Kidney epithelial cell (primary cell): ENCODE results near the gene ASCL1. TPM values are rescaled to one million over a fixed set of nuclear protein-coding genes. Genes with fewer than 3 reads are reported as not detected.

Source experiments
- DNase-seq: peaks from one replicate; pipeline ENCODE4 v3.0.0-alpha.2; 2010; ENCODE audit warnings: low read depth
- H3K27me3 ChIP-seq: 2 replicates; pipeline ENCODE4 v1.6.0; 2011; ENCODE audit warnings: low read length; ENCODE audit not compliant: control insufficient read depth, insufficient read depth
- H3K36me3 ChIP-seq: 2 replicates; pipeline ENCODE4 v1.5.1; 2011; ENCODE audit warnings: low read length; ENCODE audit not compliant: control insufficient read depth, insufficient read depth
- H3K4me3 ChIP-seq: 2 replicates; pipeline ENCODE4 v1.5.1; 2011; ENCODE audit warnings: low read depth, mild to moderate bottlenecking, control low read depth, low read length
- total RNA-seq: library from RNA; depleted of rRNA; stranded (reverse); fragments of >200 nt; gene quantifications from 2 replicates; pipeline ENCODE4 v1.2.3, GENCODE V29; 2015
- TF ChIP-seq, protein P1 (sequence below): IDR thresholded peaks from 2 replicates; pipeline ENCODE4 v1.5.1; 2011; ENCODE audit warnings: mild to moderate bottlenecking, moderate library complexity, low read length, control low read depth, inconsistent platforms; ENCODE audit not compliant: insufficient read depth, poor library complexity, severe bottlenecking

The ASCL1 gene
- total RNA-seq, 1 donor from 2014 or later, result not detected

DNA sequence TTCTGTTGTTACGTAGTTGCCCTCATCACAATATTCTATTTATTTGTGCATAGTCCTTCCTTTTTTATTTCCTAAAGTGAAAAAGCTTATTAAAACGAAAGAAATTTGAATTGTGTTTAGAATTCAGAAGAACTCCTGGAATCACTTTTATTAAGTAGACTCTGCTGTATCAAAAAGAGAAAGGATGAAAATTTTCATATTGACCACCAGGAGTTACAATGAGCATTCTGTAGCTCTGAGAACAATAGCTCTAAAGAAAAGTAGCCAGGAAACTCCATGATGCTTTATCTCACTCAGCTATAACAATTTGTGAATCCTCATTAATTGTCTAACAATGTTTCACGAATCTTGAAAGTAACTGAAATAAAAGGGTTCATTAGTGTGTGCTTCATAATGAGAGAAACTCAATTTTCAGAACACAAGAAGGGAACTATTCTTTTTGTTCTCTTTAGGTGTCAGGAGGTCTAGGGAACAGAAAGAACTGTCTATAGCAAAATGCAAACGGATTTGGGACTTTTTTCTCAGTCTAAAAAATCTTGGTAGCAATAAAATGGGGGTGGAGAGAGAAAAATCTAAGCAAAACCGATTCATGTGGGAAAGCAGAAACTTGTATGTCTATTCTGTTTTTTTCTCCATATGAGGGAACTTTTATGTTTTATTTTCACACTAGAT is 19.3 kb downstream of the ASCL1 start:
- TF ChIP-seq, protein P1, sequence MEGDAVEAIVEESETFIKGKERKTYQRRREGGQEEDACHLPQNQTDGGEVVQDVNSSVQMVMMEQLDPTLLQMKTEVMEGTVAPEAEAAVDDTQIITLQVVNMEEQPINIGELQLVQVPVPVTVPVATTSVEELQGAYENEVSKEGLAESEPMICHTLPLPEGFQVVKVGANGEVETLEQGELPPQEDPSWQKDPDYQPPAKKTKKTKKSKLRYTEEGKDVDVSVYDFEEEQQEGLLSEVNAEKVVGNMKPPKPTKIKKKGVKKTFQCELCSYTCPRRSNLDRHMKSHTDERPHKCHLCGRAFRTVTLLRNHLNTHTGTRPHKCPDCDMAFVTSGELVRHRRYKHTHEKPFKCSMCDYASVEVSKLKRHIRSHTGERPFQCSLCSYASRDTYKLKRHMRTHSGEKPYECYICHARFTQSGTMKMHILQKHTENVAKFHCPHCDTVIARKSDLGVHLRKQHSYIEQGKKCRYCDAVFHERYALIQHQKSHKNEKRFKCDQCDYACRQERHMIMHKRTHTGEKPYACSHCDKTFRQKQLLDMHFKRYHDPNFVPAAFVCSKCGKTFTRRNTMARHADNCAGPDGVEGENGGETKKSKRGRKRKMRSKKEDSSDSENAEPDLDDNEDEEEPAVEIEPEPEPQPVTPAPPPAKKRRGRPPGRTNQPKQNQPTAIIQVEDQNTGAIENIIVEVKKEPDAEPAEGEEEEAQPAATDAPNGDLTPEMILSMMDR, result no peak
- no peaks in the 10 kb centered on the region for H3K36me3 ChIP-seq
- no peak overlapping the region for H3K4me3 ChIP-seq
- no peaks in the 10 kb centered on the region for H3K27me3 ChIP-seq
- DNase-seq, result no peak

DNA sequence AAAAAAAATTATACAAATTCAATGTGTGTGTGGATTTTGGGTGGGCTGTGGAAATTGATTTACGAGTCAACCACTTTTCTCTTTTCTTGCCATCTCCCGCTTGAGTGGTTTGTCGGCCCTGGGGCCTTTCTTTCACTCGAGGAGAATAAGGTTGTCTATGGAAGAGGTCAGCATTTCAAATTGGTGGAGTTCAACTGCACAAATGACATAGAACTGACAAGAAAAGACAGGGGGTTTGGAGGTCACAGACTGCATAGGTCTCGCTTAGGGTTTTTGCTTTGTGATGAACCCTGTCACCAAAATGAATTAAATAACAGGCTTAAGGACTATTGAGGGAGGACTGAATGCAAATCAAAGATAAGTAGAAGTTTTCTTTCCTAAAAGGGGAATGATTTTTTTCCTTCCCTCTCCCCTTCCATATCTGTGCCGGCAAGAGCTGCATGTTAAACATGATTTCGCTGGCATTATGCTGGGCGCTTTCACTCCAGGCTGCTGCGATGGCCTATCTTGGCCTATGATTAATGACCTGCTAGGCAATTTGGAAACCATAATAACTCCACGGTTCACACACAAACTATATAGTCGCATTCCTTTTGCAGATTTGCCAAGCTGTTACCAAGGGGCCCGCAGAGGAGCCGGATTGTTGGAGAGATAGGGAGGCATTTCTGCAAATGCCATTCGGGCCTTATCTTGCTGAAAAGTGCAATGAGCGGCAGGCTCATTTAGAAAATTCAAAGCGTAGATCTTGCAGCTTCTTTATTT is 20.7 kb downstream of the ASCL1 start:
- no peak for DNase-seq
- Histone ChIP-seq H3K36me3 (no peaks in the 10 kb centered on the region), H3K27me3 (no peaks in the 10 kb centered on the region), H3K4me3 (no peak overlapping the region)
- TF ChIP-seq, protein P1, result no peak

DNA sequence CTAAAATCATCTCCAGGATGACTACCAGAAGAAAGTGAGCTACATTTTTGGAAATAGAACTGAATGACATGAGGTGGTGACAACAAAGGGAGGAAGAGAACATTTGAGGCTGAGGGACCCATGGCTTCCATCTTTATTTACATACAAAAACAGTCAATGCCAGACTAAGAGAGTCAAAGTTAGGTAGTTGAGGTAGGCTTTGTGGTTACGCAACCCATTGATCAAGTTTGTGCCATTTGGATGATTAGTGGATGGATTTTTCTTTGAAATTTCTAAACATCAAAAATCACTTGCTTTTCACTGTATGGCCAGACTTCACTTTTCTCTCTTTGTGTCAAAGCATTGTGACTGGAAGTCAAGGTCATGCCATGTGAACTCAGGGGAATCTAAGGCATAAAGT is 22.9 kb downstream of the ASCL1 start:
- DNase-seq, result no peak
- Histone ChIP-seq H3K27me3 (no peaks in the 10 kb centered on the region), H3K36me3 (no peaks in the 10 kb centered on the region), H3K4me3 (no peak overlapping the region)
- TF ChIP-seq, protein P1, result no peak

DNA sequence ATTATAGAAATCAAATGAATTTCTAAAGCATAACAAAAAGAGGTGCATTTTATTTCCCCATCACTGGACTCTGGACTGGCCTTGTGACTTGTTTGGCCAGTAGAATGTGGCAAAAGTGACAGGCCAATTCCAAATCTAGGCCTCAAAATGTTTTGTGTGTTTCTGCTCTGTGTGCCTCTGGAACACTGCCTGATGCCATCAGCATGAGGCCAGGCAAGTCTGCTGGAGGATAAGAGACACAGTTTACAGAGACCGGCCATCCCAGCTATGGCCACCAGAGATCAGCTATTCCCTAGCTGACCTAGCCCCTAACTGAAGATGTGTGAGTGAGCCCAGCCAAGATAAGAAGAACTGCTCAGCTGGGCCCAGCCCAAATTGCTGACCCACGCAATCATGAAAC is 32.9 kb downstream of the ASCL1 start:
- Histone ChIP-seq H3K4me3 (no peak overlapping the region), H3K36me3 (no peaks in the 10 kb centered on the region), H3K27me3 (no peaks in the 10 kb centered on the region)
- DNase-seq, result no peak
- TF ChIP-seq, protein P1, result no peak

DNA sequence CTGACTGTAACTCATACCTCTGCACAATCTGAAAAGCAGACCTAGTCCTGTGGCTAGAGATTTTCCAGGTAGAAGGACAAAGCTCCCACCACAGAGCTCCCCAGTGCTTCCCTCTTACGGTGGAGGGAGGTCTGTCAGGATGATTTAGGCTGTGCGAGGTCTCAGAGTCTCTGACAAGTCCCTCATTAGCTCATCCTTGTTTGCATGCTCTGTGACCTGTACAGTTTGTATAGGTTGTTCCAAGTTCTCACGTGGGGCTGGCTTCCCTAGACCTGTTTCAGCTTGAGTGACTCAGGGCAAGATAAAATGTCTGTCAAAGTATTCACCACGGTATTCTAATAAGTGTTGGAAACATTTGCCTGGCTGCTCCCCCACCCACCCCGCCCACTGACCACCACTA is 34.8 kb downstream of the ASCL1 start:
- TF ChIP-seq, protein P1, result no peak
- DNase-seq, result no peak
- no peak overlapping the region for H3K4me3 ChIP-seq
- H3K27me3 ChIP-seq, result no peaks in the 10 kb centered on the region
- no peaks in the 10 kb centered on the region for H3K36me3 ChIP-seq
